HepG2 (cell line): ENCODE data around the gene RAC3. TPM values are rescaled to one million over a fixed set of nuclear protein-coding genes. Genes with fewer than 3 reads are reported as not detected.

Experiments used
- ARNTL ChIP-seq: sonication (generic); formaldehyde crosslinking; IDR thresholded peaks from 2 replicates; pipeline ENCODE4 v1.4.0; 2020; ENCODE audit warnings: mild to moderate bottlenecking, missing genetic modification reagents
- CBX1 ChIP-seq: IDR thresholded peaks from one replicate; pipeline ENCODE4 v1.6.1; 2016; ENCODE audit warnings: antibody characterized with exemption, low read depth
- CEBPB ChIP-seq: IDR thresholded peaks from 2 replicates; pipeline ENCODE4 v1.6.1; 2011; ENCODE audit warnings: low read depth, low read length, improper control_type of control experiment, borderline replicate concordance
- FUBP1 ChIP-seq: sonication (generic); formaldehyde crosslinking; IDR thresholded peaks from 2 replicates; pipeline ENCODE4 v1.5.1; 2020; ENCODE audit warnings: missing genetic modification reagents, mild to moderate bottlenecking, borderline replicate concordance
- KDM5B ChIP-seq: sonication (generic); formaldehyde crosslinking; IDR thresholded peaks from 2 replicates; pipeline ENCODE4 v1.4.0; 2020; ENCODE audit warnings: missing genetic modification reagents, mild to moderate bottlenecking, borderline replicate concordance
- MYC ChIP-seq: sonication (generic); formaldehyde crosslinking; IDR thresholded peaks from 2 replicates; pipeline ENCODE4 v1.9.0; 2021; ENCODE audit warnings: missing genetic modification reagents, borderline replicate concordance
- ONECUT2 ChIP-seq: sonication (generic); formaldehyde crosslinking; IDR thresholded peaks from 2 replicates; pipeline ENCODE4 v1.4.0; 2020; ENCODE audit warnings: missing genetic modification reagents
- RAD21 ChIP-seq: fragments of 450-650 bp; formaldehyde crosslinking; IDR thresholded peaks from 2 replicates; pipeline ENCODE4 v1.5.0; 2020; ENCODE audit warnings: mild to moderate bottlenecking
- RXRB ChIP-seq: IDR thresholded peaks from 2 replicates; pipeline ENCODE4 v1.6.1; 2016; ENCODE audit warnings: borderline replicate concordance, missing genetic modification reagents, missing compliant biosample characterization
- SMARCE1 ChIP-seq: fragments of 450-650 bp; IDR thresholded peaks from 2 replicates; pipeline ENCODE4 v1.6.1; 2017; ENCODE audit warnings: borderline replicate concordance
- ZFP41 ChIP-seq: sonication (generic); formaldehyde crosslinking; IDR thresholded peaks from 2 replicates; pipeline ENCODE4 v1.4.0; 2020; ENCODE audit warnings: mild to moderate bottlenecking, missing genetic modification reagents, borderline replicate concordance
- ZFX ChIP-seq: sonication (generic); formaldehyde crosslinking; IDR thresholded peaks from 2 replicates; pipeline ENCODE4 v1.4.0; 2020; ENCODE audit warnings: mild to moderate bottlenecking, low read depth, missing genetic modification reagents, moderate library complexity
- ZKSCAN1 ChIP-seq: fragments of 150-350 bp; IDR thresholded peaks from 2 replicates; pipeline ENCODE4 v1.6.1; 2014; ENCODE audit warnings: low read length
- ZNF33B ChIP-seq: sonication (generic); formaldehyde crosslinking; IDR thresholded peaks from 2 replicates; pipeline ENCODE4 v1.5.1; 2020; ENCODE audit warnings: mild to moderate bottlenecking, missing genetic modification reagents
- ZNF543 ChIP-seq: sonication (generic); formaldehyde crosslinking; IDR thresholded peaks from 2 replicates; pipeline ENCODE4 v1.4.0; 2020; ENCODE audit warnings: mild to moderate bottlenecking, missing genetic modification reagents
- ZNF549 ChIP-seq: sonication (generic); formaldehyde crosslinking; IDR thresholded peaks from 2 replicates; pipeline ENCODE4 v1.5.0; 2020; ENCODE audit warnings: missing genetic modification reagents
- ZNF562 ChIP-seq: sonication (generic); formaldehyde crosslinking; IDR thresholded peaks from 2 replicates; pipeline ENCODE4 v1.8.0; 2022; ENCODE audit warnings: missing genetic modification reagents, borderline replicate concordance
- ZNF850 ChIP-seq: sonication (generic); formaldehyde crosslinking; conservative IDR thresholded peaks from 2 replicates; pipeline ENCODE4 v1.9.0; 2021; ENCODE audit warnings: mild to moderate bottlenecking, missing genetic modification reagents
- polyA plus RNA-seq, 8 experiments: library from polyadenylated mRNA; depleted of rRNA in 3 of 8; stranded (reverse) in 7 of 8; unstranded in 1 of 8; fragments of >200 nt; fragmentation: Illumina TruSeq in 4 of 8; extraction: Trizol in 4 of 8; gene quantifications; 2 replicates each; pipeline versions ENCODE4 v1.2.1 to v1.2.3, GENCODE V29; 2011 to 2016; ENCODE audit warnings: low read depth in 4 of 8, missing spikeins in 1 of 8, mixed read lengths in 1 of 8; ENCODE audit not compliant: insufficient read depth in 1 of 8
- total RNA-seq, 5 experiments: library from RNA; depleted of rRNA; stranded (reverse); fragments of >200 nt; fragmentation: Illumina TruSeq; extraction: Trizol; gene quantifications; 2 replicates each; pipeline ENCODE4 v1.2.3, GENCODE V29; 2016; ENCODE audit warnings: low read depth in 1 of 5
- TF ChIP-seq, protein P1 (sequence below): sonication (generic); formaldehyde crosslinking; IDR thresholded peaks from 2 replicates; pipeline ENCODE4 v1.4.0; 2020; ENCODE audit warnings: mild to moderate bottlenecking, missing genetic modification reagents, borderline replicate concordance
- TF ChIP-seq, protein P2 (sequence below): sonication (generic); formaldehyde crosslinking; IDR thresholded peaks from 2 replicates; pipeline ENCODE4 v1.9.0; 2021; ENCODE audit warnings: missing genetic modification reagents, borderline replicate concordance

Gene RAC3
- total and polyA plus RNA-seq, 2 of the 13 experiments (the other 11 are each of a cell fraction or from before 2014, with no cell fraction given) = 10.5 to 21.3 TPM

- peak; percentile 87 for TF ChIP-seq ZNF543 (CRISPR knock-in tag)
- TF ChIP-seq FUBP1 (CRISPR knock-in tag) = peak; percentile 66; the same call in 1 of the 2 replicates
- no peak for TF ChIP-seq CEBPB
- TF ChIP-seq ZNF33B (CRISPR knock-in tag) = peak; percentile 99
- TF ChIP-seq ZKSCAN1 = no peak
- TF ChIP-seq RXRB (CRISPR knock-in tag) = peak; percentile 92
- peak; percentile 98 for TF ChIP-seq ZFX (CRISPR knock-in tag)
- TF ChIP-seq ZNF562 = no peak
- peak; percentile 99 for TF ChIP-seq ARNTL (CRISPR knock-in tag)
- TF ChIP-seq, protein P1, sequence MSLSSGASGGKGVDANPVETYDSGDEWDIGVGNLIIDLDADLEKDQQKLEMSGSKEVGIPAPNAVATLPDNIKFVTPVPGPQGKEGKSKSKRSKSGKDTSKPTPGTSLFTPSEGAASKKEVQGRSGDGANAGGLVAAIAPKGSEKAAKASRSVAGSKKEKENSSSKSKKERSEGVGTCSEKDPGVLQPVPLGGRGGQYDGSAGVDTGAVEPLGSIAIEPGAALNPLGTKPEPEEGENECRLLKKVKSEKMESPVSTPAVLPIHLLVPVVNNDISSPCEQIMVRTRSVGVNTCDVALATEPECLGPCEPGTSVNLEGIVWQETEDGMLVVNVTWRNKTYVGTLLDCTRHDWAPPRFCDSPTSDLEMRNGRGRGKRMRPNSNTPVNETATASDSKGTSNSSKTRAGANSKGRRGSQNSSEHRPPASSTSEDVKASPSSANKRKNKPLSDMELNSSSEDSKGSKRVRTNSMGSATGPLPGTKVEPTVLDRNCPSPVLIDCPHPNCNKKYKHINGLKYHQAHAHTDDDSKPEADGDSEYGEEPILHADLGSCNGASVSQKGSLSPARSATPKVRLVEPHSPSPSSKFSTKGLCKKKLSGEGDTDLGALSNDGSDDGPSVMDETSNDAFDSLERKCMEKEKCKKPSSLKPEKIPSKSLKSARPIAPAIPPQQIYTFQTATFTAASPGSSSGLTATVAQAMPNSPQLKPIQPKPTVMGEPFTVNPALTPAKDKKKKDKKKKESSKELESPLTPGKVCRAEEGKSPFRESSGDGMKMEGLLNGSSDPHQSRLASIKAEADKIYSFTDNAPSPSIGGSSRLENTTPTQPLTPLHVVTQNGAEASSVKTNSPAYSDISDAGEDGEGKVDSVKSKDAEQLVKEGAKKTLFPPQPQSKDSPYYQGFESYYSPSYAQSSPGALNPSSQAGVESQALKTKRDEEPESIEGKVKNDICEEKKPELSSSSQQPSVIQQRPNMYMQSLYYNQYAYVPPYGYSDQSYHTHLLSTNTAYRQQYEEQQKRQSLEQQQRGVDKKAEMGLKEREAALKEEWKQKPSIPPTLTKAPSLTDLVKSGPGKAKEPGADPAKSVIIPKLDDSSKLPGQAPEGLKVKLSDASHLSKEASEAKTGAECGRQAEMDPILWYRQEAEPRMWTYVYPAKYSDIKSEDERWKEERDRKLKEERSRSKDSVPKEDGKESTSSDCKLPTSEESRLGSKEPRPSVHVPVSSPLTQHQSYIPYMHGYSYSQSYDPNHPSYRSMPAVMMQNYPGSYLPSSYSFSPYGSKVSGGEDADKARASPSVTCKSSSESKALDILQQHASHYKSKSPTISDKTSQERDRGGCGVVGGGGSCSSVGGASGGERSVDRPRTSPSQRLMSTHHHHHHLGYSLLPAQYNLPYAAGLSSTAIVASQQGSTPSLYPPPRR (CRISPR knock-in tag) = peak; percentile 93
- no peak for TF ChIP-seq SMARCE1
- TF ChIP-seq ZNF549 (CRISPR knock-in tag) = 0 out of 2 replicates have a peak, but pooled peaks have one; percentile 72
- TF ChIP-seq ZNF850 = no peak
- TF ChIP-seq ONECUT2 (CRISPR knock-in tag) = no peak
- TF ChIP-seq MYC (CRISPR knock-in tag) = peak; percentile 99
- TF ChIP-seq, protein P2, sequence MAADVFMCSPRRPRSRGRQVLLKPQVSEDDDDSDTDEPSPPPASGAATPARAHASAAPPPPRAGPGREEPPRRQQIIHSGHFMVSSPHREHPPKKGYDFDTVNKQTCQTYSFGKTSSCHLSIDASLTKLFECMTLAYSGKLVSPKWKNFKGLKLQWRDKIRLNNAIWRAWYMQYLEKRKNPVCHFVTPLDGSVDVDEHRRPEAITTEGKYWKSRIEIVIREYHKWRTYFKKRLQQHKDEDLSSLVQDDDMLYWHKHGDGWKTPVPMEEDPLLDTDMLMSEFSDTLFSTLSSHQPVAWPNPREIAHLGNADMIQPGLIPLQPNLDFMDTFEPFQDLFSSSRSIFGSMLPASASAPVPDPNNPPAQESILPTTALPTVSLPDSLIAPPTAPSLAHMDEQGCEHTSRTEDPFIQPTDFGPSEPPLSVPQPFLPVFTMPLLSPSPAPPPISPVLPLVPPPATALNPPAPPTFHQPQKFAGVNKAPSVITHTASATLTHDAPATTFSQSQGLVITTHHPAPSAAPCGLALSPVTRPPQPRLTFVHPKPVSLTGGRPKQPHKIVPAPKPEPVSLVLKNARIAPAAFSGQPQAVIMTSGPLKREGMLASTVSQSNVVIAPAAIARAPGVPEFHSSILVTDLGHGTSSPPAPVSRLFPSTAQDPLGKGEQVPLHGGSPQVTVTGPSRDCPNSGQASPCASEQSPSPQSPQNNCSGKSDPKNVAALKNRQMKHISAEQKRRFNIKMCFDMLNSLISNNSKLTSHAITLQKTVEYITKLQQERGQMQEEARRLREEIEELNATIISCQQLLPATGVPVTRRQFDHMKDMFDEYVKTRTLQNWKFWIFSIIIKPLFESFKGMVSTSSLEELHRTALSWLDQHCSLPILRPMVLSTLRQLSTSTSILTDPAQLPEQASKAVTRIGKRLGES (CRISPR knock-in tag) = peak; percentile 98
- peak; percentile 94; the same call in 1 of the 2 replicates for TF ChIP-seq ZFP41 (CRISPR knock-in tag)
- peak; percentile 99 for TF ChIP-seq KDM5B
- TF ChIP-seq CBX1 = peak; percentile 93
- no peak; the same call in 1 of the 2 replicates for TF ChIP-seq RAD21 (CRISPR knock-in tag)
Observed at GRCh38 chr17:81992306-81993102, 39.0 kb upstream of the RAC3 start (continued).
